Skin epidermis (tissue), 12 donors: Measurements from ENCODE around the gene SLC12A6.
"Not testable (repeated sequence)": the region's sequence is repeated elsewhere in the genome, so short reads cannot be mapped to it uniquely, and the experiment has no call there.

Source experiments
- H3K27ac ChIP-seq, 21 experiments: fragments of 200-600 bp; sonication (generic) in 11 of 21; one replicate each; pipeline ENCODE4 v1.5.0; 2020; ENCODE audit warnings: mild to moderate bottlenecking in 3 of 21, inconsistent platforms in 2 of 21, moderate library complexity in 2 of 21
- H3K4me3 ChIP-seq, 7 experiments: fragments of 200-600 bp; sonication (generic) in 2 of 7; one replicate each; pipeline ENCODE4 v1.5.0; 2020; ENCODE audit warnings: inconsistent platforms in 2 of 7, mild to moderate bottlenecking in 2 of 7, moderate library complexity in 1 of 7

The SLC12A6 gene

DNA sequence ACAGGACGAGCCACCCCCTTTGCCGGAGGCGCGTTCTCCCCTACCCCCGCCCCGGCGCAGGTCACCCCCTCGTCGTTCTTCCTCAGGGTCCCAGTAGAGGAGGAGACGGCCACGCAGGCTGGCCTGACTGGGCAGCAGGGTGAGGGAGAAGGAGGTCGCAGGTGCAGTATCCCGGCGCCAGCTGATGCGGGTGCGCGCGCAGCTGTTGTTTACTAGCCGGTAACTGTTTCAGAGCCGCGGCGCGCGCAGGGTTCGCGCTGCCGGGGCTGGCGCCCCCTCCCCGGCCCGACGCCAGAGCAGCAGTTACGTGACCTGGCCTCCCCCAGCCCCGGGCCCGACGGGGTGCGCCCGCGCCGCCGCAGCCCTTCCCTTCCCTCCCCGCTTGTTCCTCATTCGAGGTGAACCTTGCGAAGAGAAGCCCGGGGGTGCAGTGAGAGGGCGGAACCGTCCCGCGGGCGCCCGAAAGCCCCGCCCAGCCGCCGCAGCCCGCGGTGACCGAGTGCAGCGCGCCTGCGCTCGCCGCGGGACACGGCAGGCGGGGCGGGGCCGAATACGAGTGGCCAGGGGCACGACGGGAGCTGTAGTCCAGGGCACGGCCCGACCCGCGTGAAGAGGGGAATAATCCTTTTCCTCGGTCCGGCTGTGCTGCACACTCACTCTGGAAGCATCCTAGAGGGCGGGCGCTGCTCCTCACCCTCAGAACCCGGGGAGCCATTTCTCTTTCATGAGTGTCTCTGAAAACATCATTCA lies at the start of gene SLC12A6:
Gene SLC12A6 (minus strand): TSS at position 225 of the 750 bp plus-strand sequence. CDS start 1,101 bp downstream, outside the sequence.
- Histone ChIP-seq H3K4me3 (peak within 1 kb of the TSS; percentile 81 to 97 (median 92)), H3K27ac (peak within 1 kb of the TSS; percentile 44 to 97 (median 91))

DNA sequence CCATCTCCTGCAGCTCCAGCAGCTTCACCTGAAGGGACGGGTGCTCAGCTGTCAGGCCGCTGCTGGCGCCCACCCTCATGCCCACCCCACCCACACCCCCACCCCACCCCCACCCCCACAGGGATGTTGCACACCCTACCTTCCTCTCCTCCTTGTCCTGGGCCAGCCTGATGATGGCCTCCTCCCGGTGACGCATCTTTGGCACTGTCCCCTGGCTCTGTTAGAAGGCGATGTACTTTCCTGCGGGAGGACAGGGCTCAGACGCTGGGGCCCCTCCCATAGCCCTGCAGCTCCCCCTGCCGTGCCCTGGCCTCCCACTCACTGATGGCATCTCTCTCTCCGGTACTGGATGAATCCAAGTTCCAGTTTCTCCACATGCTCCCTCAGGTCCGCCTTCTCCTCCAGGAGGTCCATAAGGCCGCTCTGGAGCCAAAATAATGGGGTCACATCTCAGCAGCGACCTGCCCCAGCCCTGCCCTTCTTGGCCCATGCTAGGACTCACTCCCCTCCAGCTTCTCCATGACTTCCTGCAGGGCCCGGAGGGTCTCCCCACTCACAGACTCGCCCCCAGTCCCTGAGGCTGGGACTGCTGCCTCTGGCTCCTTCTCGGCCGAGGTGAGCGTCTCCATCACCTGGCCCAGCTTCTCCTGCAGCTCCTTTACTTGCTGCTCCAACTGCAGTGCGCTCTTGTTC lies 44.4 kb upstream of the SLC12A6 start:
- not testable (repeated sequence) for H3K4me3 ChIP-seq, H3K27ac ChIP-seq

DNA sequence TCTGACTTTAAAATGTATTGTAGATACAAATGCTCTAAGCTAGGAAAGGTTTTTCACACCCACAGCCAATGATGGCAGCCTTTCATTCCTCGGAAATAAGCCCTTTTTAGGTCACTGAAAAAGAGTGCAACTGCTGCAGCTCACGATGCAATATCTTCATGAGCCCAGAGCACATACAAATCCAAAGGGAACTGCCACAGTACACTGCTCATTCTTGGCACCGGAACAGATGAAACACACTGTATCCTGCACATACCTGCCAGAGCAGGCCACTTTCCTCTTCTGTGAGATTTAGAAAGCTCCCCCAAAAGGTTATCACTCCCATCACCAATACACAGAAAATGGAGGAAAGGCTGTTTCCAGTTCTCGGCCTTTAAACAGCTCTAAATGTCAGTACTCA lies 42.9 kb upstream of the SLC12A6 start:
- not testable (repeated sequence) for H3K4me3 ChIP-seq, H3K27ac ChIP-seq

DNA sequence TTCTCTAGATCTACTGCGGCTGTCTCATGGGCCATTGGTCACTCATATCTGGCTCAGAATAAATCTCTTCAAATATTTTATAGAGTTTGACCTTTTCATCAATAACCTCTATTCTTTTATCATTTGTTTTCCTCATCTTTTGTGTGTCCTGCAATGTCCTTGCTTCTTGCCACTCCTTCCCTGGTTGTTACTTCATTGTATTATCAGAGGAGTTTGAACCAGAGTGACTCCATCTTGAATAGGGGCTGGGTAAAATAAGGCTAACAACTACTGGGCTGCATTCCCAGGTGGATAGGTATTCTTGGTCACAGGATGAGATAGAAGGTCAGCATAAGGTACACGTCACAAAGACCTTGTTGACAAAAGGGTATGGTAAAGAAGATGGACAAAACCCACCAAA lies 39.3 kb upstream of the SLC12A6 start:
- Histone ChIP-seq H3K27ac (no peak overlapping the region), H3K4me3 (no peak overlapping the region)

DNA sequence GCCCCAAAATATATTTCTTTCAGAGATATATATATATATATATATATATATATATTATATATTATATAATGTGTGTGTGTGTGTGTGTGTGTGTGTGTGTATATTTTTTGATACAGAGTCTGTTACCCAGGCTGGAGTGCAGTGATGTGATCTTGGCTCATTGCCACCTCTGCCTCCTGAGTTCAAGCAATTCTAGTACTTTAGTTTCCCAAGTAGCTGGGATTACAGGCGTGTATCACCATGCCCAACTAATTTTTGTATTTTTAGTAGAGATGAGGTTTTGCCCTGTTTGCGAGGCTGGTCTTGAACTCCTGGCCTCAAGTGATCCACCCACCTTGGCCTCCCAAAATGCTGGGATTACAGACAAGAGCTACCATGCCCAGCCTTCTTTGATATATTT lies 38.0 kb upstream of the SLC12A6 start:
- H3K4me3 ChIP-seq, H3K27ac ChIP-seq: not testable (repeated sequence)

DNA sequence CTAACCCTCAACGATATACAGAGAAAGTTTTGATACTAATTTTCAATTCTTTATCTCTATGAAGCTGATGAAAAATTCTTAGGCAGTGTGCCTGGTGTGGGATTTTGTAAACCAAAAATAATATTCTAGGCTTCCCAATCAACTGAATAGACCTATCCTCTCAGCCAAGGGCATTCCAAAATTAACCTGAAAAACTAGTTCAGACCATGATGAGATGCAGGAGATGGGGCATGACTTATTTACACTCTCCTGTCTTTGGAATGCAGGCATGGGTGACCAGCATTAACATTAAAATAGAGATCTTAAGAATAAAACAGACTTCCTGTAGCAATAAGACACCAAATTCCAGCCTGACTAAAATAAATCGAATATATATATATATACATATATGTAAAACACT lies 37.2 kb upstream of the SLC12A6 start:
- no peak overlapping the region for H3K4me3 ChIP-seq
- H3K27ac ChIP-seq, result no peak overlapping the region

DNA sequence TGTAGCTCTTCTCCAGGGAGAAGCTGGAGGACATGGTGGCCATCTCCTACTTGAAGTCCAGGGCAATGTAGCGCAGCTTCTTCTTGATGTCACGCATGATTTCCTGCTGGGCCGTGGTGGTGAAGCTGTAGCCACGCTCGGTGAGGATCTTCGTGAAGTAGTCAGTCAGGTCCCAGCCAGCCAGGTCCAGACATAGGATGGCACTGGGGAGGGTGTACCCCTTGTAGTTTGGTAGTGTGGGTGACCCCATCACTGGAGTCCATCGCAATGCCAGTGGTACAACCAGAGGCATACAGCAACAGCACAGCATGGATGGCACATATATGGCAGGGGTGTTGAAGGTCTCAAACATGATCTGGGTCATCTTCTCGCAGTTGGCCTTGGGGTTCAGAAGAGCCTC lies 36.4 kb upstream of the SLC12A6 start:
- Histone ChIP-seq H3K27ac (no peak overlapping the region), H3K4me3 (no peak overlapping the region)

DNA sequence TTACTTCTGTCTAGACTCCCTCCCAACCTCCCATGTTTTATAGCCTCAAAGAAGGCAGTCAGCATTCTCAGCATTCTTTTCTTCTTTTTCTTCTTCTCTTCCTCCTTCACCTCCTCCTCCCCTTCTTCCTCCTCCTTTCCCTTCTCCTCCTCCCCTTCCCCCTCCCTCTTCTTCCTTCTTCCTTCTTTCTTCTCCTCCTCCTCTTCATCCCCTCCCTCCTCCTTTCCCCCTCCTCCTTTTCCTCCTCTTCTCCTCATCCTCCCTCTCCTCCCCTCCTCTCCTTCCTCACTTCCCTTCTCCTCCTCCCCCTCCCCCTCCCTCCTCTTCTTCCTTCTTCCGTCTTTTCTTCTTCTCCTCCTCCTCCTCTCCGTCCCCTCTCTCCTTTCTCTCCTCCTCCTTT lies 33.1 kb upstream of the SLC12A6 start:
- H3K4me3 ChIP-seq, result no peak overlapping the region
- no peak overlapping the region for H3K27ac ChIP-seq

DNA sequence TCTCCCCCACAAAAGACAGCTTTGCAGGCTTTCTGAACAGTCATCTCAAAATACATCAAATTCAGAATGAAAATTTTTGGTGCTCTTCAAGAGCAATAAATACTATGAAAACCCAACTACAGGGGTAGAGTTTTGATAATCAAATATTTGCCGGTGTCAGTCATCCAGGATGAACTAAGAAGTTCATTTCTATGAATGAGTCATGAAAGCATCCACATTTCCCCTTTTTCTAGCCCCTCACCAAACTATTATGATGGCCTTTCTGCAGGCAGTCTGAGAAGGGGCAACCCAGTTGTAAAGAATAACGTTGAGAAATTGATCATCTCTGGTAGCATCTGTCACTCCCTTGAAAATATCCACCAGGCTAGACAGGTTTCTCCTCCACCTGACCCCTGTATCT lies 32.5 kb upstream of the SLC12A6 start:
- H3K4me3 ChIP-seq, result no peak overlapping the region

DNA sequence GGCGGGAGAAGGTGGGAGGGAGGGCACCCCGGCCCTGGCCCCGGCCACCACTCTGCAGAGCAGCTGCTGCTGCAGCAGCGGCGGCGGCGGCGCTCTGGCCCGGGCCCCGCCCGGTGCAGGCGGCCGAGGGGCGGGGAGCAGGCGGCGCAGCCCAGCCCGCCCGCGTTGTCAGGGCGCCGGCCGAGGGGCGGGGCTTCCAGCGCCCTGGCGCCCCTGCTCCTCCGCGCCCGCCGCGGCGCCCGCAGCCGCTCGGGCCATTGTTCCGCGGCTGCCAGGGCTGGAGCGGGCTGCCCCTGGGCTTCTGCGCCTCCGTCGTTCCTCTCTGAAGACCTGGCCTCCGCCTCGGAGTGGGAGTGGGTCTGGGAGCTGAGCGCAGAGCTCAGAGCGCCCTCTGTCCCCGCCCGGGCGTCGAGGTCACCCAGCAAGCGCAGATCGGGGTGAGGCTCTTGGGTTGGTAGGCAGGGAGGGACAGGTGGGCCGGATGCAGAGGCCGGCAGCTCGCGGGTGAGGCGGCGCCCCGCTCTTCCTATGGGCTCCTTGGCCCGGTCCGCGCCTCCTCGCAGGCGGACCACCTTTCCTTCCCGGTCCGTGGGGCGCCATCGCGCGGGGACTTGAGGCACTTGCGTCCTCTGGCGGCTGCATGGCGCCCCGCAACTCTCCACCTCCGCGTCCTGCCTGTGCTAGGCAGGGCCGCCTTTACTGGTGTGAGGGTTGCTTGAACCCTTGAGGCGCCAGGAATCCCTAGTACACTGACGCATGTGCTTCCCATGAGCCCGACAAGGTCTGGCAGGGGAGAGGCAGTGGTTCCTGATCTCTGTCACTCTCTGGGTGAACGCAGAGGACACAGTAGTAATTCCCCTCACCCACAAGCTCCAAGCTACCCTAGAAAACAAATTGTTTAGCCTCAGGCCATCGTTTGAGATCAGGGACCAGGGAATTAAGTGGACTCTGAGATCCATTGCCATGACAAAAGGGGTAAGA lies 29.8 kb upstream of the SLC12A6 start, which contains the start of gene LPCAT4:
Gene LPCAT4 (minus strand): TSS at position 96 of the 981 bp plus-strand sequence. CDS start 96 bp downstream, outside the sequence.
- H3K4me3 ChIP-seq, result peak within 1 kb of the TSS; percentile 67 to 95 (median 87)
- H3K27ac ChIP-seq, result peak within 1 kb of the TSS; percentile 75 to 99 (median 95)

More for the DNA sequence above, 32.5 kb upstream of the SLC12A6 start:
- no peak overlapping the region for H3K27ac ChIP-seq

DNA sequence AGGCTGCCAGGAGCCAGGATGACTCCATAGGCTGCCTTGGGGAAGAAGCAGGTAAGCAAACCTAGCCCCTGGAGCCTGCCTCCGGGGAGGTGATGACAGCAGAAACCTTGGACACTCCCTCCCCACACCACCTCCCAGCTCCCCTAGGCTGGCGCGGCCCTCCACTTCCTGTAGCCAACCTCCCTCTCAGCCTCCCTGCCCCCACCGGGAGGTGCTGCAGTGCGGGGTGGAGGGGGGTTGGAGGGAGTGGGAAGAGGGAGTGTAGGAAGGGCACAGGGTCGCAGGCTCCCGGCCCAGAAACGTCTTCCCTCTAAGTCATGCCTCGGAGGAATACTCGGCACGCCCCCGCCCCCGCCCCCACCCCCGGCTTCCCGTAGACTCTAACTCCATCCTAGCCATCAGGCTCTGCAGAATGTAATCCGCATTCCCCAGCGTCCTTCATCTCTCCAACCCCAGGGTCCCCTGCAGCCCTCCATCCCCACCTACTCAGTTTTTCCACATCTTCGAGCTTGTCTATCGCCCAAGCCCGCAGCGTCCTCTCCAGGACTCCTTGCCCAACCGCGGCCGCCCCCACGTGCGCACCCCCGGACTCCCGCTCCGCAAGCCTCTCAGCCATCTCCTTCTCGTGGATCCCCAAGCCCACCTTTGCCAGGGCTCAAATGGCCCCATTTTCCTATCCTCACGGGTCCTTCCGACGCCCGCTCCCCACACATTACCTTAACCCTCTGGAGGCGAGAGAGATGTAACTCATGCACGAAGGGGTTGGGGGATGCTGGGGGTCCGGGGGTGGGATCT lies 28.9 kb upstream of the SLC12A6 start:
- Histone ChIP-seq H3K4me3 (peak overlapping the region; percentile 67 to 95 (median 87)), H3K27ac (peak overlapping the region in 20 of 21 experiments; percentile 15 to 98 (median 82))

DNA sequence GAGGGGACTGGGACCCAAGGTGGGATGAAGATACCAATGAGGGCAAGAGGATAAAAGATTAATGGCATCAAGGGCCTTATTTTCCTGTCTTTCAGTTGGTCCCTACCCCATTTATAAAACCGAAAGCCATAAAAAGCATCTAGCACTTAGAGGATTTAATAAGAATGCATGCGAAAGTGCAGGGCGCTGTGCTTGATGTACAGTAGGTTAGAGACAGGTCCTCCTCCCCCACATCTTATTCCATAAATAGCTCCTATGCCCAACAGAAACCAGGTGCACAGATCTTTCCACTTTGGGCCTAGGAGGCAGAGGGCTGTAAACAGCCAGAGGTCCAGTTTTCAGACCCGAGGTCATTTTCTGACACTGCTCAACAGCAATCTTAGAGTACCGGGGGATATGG lies 28.3 kb upstream of the SLC12A6 start:
- Histone ChIP-seq H3K4me3 (peak overlapping the region; percentile 67 to 95 (median 87)), H3K27ac (peak overlapping the region in 13 of 21 experiments; percentile 15 to 98 (median 93))

DNA sequence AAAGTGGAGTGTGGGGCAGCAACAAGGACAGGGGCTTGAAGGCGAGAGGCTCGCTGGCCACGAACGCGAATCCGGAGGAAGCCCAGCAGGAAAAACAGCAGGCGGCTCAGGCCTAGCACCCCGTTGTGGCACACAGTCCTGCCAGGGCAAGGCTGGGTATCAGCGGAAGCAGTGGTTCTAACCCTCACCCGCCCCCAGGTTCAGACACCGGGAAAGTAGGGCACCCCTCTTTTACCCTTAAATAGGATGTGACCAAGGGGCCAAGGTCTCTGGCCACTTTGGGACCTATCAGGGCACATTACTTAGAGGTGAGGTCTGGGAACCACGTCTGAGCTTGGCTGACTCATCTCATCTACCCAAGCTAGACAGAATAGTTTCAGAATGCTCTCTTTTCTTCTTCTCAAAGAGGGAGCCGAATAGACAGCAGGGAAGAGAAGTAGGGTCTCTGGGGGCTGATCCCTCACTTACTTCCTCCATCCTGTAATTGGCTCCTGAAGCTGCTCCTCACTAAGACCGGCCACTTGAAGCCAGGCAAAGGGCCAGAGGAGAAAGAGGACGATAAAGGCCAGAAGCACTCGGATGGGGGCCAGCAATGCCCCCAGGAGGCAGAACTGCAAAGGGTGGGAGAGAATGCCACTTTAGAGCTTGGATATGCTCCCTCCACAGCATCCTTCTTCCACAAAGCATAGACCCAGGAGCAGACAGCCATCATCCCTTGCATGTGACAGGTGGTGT lies 27.7 kb upstream of the SLC12A6 start:
- Histone ChIP-seq H3K4me3 (peak overlapping the region in 1 of 7 experiments; percentile 67), H3K27ac (peak overlapping the region in 8 of 21 experiments; percentile 37 to 98 (median 96))

DNA sequence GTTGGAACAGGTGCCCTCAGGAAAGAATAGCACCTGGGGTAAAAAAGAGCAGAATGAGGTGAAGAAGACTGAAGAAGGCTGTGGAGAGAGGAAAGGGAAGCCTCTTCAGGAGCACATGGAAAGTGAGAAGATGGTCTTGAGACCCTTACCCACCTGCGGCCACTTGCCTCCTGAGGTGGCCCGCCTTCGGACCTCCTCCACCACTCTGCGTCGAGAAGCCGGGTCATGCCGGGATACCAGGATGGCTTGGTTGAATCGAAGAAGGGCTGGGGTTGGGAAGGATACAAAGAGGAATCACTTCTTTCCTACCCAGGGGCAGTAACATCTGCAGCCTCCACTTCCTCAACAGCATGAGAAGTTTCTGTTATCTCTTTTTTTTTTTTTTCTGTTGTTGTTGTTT lies 26.5 kb upstream of the SLC12A6 start:
- Histone ChIP-seq H3K4me3 (no peak overlapping the region), H3K27ac (no peak overlapping the region)

DNA sequence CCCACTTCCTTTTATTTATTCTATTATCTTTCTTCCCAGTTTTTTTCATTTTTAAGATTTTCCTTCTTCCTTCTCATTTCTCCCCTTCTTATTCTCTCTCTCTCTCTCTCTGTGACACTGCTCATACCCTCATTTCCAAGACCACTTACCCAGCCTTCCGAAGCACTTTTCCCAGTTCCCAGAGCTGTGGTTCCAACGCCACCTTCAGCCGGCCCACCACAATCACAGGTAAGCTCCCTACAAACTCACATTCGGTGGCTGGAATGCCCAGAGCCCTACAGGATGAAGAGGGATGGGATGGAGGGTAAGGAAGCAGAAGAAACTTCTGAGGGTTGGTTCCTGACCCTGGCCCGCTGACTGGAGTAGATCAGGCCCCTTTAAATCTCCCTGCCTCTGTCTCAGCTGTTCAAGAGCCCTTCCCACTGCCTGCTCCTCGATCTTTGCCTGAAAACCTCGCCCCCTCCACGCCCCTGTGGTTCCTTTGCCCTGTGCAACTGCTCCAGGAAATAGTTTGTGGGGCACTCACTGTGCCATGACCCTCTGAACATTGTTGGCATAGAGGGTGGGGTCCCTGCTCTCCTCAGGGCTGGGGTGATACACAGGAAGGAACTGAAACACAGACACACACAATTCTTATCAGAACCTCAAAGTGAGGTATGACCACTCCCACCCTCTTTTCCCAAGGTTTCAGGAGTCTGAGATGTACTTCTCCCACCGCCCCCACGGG lies 24.6 kb upstream of the SLC12A6 start:
- Histone ChIP-seq H3K27ac (no peak overlapping the region), H3K4me3 (no peak overlapping the region)

DNA sequence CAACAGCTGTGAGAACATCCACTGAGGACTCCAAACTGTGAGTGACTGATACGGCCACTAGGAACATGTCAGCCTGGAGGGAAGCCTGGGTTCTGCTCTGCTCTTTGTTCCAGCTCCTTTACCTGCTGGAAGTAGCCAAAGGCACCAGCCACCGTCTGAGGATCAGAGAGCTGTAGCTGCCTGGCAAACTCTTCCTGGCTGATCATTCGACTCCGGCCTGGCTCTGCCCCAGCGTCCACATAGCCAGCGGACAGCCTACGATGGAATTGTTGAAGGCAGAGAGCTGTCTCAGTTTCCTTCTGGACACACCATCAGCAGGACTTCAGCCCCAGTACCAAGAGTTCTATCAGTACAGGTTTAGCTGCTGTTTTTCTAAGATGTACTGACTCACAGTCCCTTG lies 23.7 kb upstream of the SLC12A6 start:
- H3K4me3 ChIP-seq, result no peak overlapping the region

DNA sequence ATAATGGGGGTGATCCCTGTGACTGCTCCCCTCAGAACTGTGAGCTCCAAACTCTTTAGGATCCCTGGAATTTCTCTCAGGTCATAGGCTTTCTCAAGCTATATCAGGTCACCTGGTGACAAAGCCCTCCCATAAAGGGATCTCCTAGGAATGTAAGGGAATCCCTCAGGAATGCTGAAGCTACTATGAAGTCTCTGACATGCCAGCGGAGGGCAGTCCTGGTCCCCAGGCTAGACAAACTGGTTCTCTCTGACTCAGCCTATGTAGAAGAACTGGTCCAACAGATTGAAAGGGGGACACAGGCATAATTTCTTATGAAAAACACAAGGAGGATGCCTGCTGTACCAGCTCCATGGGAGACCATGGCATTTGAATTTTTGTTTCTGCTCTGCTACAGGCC lies 22.7 kb upstream of the SLC12A6 start:
- Histone ChIP-seq H3K4me3 (no peak overlapping the region), H3K27ac (peak overlapping the region in 1 of 21 experiments; percentile 30)

More for the DNA sequence above, 23.7 kb upstream of the SLC12A6 start:
- no peak overlapping the region for H3K27ac ChIP-seq

DNA sequence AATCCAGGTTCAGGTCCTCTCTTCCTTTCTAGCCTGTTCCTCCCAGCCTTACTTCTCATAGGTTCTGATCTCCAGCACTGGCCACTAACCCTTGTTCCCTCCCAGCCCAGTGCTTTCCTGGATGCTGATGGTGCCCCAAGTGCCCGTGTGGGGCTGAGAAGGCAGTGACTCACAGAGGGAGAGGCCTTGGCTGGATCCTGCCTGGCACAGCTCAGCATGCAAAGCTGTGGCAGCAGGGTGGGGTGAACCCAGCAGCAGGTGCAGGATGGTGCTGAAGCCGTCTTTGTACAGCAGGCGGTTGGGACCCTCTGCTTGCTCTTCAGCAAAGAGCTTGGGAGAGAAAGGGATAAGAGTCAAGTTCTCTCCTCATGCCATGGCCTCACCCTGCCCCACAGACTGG lies 21.8 kb upstream of the SLC12A6 start:
- Histone ChIP-seq H3K4me3 (no peak overlapping the region), H3K27ac (peak overlapping the region in 6 of 21 experiments; percentile 5 to 27 (median 8))
